CD4-positive, alpha-beta T cell treated with Interleukin-6 at 100 ng/mL for 8 hours (primary cell): Measurements from ENCODE around the gene TRERF1.

Experiments
- DNase-seq: peaks from one replicate; pipeline ENCODE4 v3.0.0-alpha.2; 2020; ENCODE audit warnings: mixed read lengths, low spot score

Gene TRERF1

GRCh38 chr6:42424906-42425474 lies 26.7 kb downstream of the TRERF1 start:
- no peak for DNase-seq

GRCh38 chr6:42423244-42423643 lies 28.5 kb downstream of the TRERF1 start:
- DNase-seq: peak; percentile 15

GRCh38 chr6:42420741-42421140 lies 31.0 kb downstream of the TRERF1 start:
- DNase-seq: no peak

- no peak for DNase-seq
These were observed 32.0 kb downstream of the TRERF1 start for GRCh38 chr6:42419490-42420280.

GRCh38 chr6:42418724-42419123 lies 33.0 kb downstream of the TRERF1 start:
- no peak for DNase-seq

GRCh38 chr6:42417641-42418112 lies 34.0 kb downstream of the TRERF1 start:
- peak; percentile 55 for DNase-seq

GRCh38 chr6:42411406-42411805 lies 40.3 kb downstream of the TRERF1 start:
- DNase-seq: no peak

- DNase-seq: no peak
These were observed 40.9 kb downstream of the TRERF1 start for GRCh38 chr6:42410861-42411260.

- DNase-seq: no peak
These were observed 42.1 kb downstream of the TRERF1 start for GRCh38 chr6:42409581-42409980.

- DNase-seq: no peak
These were observed 44.3 kb downstream of the TRERF1 start for GRCh38 chr6:42407379-42407778.

- DNase-seq: no peak
These were observed 45.1 kb downstream of the TRERF1 start for GRCh38 chr6:42406306-42407280.

GRCh38 chr6:42405021-42405420 lies 46.7 kb downstream of the TRERF1 start:
- no peak for DNase-seq

GRCh38 chr6:42404484-42404883 lies 47.2 kb downstream of the TRERF1 start:
- peak; percentile 36 for DNase-seq

GRCh38 chr6:42403831-42404230 lies 47.9 kb downstream of the TRERF1 start:
- no peak for DNase-seq

- no peak for DNase-seq
These were observed 48.3 kb downstream of the TRERF1 start for GRCh38 chr6:42403421-42403820.

- DNase-seq: peak; percentile 54
These were observed 49.5 kb downstream of the TRERF1 start for GRCh38 chr6:42402184-42402583.

- no peak for DNase-seq
These were observed 50.1 kb downstream of the TRERF1 start for GRCh38 chr6:42401613-42401951.

- no peak for DNase-seq
These were observed 50.7 kb downstream of the TRERF1 start for GRCh38 chr6:42400886-42401612.

- no peak for DNase-seq
These were observed 51.5 kb downstream of the TRERF1 start for GRCh38 chr6:42400061-42400760.

GRCh38 chr6:42396720-42397119 lies 55.0 kb downstream of the TRERF1 start:
- DNase-seq: no peak
